HG02610 (cell line): ENCODE results near the gene LUC7L.
"Not testable (repeated sequence)": the region's sequence is repeated elsewhere in the genome, so short reads cannot be mapped to it uniquely, and the experiment has no call there.

Experiments used
- ATAC-seq: cut with Tn5 transposase; IDR thresholded peaks from one replicate; pipeline ENCODE4 v1.9.1; 2021; ENCODE audit warnings: mild to moderate bottlenecking, moderate library complexity; ENCODE audit not compliant: unreplicated experiment

LUC7L gene

DNA sequence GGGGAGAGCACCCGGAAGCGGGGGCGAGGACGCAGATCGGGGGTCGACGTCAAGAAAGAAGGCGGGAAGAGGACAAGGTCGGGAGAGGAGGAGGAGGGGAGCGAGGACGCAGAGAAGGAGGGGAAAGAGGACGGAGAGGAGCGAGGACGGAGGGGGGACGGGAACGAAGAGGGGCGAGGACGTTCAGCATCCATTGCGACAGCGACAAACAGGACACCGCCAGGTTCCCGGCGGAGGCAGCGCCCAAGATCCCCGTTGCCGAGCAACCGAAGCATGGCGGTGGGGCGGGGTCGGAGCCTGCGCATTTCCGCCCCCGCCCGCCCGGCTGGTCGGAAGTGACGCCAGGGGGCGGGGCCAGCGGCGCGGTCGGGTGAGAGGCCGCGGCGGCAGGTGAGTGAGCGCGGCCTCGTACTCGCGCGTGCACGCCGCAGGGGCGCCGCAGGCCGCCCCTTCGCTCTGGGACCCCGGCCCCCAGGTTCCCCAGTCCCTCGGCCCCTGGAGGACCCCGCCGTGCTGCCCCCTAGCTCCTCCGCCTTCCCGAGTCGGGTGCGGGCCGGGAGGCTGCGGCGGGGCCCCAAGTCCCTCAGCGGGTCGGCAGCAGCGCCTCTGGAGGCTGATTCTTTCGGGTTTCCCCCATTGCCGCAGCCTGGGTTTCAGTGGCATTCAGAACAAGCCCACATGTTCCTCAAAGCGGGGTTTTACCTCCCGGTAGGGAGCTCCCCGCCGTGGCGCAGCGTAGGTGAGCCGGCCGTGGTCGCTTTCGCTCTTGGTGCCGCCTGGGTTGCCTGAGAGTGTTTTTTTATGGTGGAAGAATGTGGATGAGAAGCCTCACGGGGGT, 5.4 kb upstream of the LUC7L start, which contains the start of gene FAM234A:
FAM234A (plus strand) TSS at position 354 of the 838 bp plus-strand sequence. CDS start 19,593 bp downstream, outside the sequence.
- peak; percentile 80 for ATAC-seq

DNA sequence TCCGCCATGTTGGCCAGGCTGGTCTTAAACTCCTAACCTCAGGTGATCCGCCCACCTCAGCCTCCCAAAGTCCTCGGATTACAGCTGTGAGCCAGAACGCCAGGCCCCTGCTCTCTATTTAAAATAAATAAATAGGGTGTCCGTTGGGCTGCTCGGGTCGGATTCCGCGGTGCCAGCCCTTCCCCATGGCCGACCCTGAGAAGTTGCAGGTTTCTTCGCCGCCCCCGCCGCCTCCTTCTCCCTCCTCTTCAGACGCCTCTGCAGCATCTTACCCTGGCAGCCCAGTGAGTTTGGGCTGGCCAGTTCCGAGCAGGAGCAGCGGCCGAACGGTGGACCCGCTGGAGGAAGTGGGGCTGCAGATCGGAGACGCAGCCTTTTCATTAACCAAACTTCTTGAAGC, 1.7 kb upstream of the LUC7L start:
- no peak for ATAC-seq

DNA sequence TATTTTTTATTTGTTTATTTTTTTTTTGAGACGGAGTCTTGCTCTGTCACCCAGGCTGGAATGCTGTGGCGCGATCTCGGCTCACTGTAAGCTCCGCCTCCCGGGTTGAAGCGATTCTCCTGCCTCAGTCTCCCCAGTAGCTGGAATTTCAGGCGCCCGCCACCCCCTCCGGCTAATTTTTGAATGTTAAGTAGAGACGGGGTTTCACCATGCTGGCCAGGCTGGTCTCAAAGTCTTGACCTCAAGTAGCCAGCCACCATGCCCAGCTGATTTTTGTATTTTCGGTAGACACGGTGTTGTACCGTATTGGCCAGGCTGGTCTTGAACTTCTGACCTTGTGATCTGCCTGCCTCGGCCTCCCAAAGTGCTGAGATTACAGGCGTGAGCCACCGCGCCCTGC, 1.1 kb upstream of the LUC7L start:
- not testable (repeated sequence) for ATAC-seq

DNA sequence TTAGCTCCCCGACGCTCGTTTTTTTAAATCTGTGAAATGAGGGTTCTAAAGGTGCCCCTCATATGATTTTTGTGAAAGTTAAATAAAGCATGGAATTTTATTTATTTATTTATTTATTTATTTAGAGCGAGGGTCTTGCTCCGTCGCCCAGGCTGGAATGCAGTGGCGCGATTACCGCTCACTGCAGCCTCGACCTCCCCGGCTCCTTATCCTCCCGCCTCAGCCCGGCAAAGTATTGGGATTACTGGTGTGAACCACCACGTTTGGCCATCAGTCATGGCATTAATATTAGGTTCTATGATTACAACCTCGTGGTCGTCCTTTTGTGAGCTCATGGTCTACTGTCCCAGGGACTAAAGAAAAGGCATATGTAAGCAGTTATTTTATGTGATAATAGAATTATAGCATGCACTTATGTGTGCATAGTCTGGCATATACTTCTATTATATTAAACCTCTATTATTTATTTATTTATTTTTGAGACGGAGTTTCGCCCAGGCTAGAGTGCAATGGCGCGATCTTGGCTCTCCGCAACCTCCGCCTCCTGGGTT, 557 bp upstream of the LUC7L start:
- no peak for ATAC-seq

DNA sequence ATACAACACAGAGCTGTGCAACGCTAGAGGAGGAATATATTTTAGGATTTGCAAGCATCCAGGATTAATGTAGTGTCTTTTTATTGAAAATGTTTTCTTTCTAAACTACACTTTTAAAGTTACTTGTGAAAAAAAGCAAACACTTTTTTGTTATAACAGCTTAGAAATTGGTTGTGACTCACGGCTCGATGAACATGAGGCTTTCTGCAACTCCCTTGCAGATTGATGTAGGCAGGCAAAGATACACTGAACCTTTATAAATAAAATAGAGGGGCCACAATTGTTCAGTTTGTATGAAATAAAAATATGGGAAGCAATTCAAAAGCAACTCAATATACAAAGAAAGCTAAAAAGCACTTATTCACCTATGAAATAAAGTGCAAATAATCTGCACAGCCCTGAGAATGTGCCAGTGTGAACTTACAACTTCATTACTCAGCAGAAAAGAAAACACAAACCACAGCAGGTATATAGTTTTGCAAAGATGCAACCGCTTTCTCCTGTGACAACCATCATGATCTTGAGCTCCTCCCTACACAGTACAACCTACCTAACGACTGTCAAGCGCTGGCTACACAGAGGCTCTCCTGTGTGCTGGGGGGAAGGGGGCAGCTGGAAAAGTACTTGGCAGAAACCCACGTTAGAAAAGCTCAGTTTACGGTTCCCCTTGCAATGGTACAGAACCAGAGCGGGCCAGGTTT, 948 bp downstream of the LUC7L start:
- no peak for ATAC-seq

DNA sequence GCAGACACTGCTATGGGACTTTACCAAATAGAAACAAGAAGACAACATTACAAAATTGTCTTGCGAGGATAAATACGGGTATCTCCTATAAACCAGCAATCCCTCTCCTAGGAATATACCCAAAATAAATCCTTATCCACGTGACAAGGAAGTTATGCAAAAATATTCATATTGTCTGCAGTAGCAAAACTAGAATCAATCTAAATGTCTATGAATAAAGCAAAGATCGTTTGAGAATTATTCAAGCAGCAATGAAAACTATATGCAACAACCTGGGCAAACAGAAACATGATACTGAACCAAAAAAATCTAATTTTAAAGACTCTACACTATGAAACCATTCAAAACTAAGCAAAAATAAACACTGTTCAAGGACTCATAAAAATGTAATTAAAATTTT, 9.2 kb downstream of the LUC7L start:
- no peak for ATAC-seq

DNA sequence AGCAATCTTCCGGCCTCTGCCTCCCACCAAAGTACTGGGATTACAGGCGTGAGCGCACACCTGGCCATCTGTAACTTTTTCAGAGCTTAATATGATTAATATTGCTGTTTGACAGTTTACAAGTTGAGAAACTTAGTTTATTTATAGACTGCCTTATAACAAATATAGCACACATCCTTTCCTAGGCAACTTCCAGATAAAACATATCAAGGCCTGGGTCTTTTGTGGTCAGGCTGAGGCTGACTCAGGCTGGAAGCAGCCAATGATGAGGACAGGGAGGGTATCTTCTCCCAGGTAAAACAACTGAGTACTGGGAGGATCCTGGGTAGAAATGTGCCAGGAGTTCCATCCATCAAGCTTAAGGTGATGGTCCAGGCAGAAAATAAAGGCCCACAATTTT, 16.2 kb downstream of the LUC7L start:
- ATAC-seq: no peak

DNA sequence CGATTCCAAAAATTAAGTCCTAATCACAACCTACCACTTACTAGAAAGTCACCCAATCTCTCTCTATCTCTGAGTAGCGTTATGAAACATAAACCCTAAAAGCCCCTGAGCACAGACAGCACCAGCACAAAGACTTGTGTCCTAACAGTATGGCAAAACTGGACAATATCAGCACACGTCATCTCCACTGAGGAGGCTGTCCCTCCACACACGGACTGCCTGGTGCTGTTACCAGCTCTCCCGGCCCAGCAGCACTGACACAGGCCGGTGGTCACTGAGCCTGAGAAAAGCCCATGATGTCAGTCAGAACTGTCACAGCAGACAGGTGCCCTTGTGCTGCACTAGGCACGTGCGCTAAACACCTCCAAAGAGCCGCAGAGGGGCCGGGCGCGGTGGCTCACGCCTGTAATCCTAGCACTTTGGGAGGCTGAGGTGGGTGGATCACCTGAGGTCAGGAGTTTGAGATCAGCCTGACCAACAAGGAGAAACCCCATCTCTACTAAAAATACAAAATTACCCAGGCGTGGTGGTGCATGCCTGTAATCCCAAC, 17.5 kb downstream of the LUC7L start:
- not testable (repeated sequence) for ATAC-seq

DNA sequence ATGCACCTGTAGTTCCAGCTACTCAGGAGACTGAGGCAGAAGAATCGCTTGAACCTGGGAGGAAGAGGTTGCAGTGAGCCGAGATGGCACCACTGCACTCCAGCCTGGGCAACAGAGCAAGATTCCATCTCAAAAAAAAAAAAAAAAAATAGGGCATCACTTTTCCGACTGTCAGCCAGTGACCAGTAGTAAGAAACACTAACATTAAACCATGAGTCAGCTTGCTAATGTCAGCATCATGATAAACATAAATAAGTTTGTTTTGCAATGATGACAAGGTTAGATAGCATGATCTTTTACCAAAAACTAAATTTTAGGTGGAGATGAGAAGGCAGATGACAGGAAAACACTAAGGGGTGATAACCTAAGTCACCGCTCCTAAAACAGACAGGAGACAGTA, 19.9 kb downstream of the LUC7L start:
- ATAC-seq: not testable (repeated sequence)

DNA sequence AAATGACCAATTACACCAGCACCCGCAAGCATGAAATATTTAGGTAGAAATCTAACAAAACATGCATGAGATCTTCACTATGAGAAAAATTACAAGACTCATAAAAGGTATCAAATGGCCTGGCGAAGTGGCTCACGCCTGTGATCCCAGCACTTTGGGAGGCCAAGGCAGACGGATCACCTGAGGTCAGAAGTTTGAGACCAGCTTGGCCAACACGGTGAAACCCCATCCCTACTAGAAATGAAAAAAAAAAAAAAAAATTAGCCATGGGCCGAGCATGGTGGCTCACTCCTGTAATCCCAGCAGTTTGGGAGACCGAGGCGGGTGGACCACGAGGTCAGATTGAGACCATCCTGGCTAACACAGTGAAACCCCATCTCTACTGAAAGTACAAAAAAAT, 25.2 kb downstream of the LUC7L start:
- not testable (repeated sequence) for ATAC-seq

DNA sequence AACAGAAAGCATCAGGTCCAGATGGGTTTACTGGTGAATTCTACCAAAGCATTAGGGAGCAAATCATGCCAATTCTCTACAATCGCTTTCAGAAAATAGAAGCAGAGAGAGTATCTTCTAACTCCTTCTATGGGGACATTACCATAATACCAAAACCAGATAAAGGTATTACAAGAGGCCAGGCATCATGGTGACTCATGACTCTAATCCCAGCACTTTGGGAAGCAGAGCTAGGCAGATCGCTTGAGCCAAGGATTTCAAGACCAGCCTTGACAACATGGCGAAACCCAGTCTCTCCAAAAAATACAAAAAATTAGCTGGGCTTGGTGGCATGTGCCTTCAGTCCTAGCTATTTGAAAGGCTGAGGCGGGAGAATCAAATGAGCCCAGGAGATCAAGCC, 26.0 kb downstream of the LUC7L start:
- no peak for ATAC-seq

DNA sequence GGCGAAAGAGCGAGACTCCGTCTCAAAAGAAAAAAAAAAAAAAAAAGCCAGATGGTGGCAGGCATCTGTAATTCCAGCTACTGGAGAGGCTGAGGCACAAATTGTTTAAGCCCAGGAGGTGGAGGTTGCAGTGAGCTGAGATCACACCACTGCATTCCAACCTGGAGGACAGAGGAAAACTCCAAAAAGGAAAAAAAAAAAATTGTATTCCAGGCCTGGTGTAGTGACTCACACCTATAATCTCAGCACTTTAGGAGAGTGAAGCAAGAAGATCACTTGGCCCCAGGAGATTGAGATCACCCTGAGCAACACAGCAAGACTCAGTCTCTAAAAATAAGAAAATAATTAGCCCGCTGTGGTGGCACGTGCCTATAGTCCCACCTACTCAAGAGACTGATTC, 28.9 kb downstream of the LUC7L start:
- ATAC-seq: no peak

DNA sequence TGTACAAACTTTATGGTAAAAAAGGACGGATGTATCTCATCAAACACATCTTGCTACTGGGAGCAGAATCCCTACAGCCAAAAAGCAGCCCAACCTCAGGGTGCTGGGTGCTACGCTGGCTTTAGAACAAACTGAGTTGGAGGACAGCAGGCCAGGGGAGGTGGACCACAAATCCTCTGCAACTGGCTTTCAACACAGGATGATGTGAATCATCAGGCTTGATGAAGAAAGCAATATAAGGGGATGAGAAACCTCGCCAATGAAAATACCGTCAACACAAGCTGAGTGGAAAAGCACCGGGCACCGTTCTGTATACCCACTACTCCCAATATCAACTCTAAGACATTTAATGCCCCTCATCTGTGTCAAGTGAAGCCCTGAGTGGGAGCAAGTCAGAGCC, 34.7 kb downstream of the LUC7L start:
- ATAC-seq: no peak

DNA sequence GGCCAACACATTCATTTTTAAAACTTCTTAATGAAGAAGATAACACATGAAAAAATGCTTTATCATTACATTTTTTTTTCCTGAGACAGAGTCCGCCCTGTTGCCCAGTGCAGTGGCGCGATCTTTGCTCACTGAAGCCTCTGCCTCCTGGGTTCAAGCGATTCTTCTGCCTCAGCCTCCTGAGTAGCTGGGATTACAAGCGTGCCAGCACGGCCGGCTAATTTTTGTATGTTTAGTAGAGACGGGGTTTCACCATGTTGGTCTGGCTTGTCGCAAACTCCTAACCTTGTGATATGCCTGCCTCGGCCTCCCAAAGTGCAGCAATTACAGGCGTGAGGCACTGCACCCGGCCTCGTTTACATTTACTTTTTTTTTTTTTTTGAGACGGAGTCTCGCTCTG, 35.8 kb downstream of the LUC7L start:
- no peak for ATAC-seq

DNA sequence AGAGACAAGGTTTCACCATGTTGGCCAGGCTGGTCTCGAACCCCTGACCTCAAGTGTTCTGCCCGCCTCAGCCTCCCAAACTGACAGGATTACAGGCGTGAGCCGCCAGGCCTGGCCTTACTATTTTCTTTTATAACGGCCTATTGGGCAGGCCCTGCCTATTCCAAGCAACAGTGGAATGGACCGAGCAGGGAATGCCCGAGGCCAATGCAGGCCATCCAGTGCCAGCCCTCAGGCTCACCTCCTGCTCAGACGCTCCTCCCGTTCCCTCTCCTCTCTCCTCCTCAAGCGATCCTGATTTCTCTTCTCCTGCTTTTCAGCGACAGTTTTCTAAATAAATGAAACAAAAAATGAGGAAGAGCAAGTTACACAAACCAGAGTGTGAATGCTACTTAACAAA, 36.6 kb downstream of the LUC7L start:
- ATAC-seq: no peak

DNA sequence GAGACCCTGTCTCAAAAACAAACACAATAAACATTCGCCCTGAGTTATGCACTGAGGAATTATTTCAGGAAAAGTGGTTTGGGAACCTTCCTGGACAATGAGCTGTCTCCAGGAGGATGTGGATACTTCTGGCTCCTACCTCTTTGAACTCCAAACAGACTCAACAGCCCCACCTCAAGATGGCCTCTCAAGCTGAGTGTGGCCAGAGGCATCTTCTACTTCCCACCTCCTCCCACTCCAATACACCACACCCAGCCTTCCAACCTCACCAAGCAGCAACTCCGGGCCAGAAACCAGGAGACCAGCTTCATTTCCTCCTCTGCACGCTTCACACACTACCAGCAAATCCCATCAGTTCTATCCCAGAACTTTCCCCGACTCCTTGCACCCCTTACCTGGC, 37.4 kb downstream of the LUC7L start:
- no peak for ATAC-seq

DNA sequence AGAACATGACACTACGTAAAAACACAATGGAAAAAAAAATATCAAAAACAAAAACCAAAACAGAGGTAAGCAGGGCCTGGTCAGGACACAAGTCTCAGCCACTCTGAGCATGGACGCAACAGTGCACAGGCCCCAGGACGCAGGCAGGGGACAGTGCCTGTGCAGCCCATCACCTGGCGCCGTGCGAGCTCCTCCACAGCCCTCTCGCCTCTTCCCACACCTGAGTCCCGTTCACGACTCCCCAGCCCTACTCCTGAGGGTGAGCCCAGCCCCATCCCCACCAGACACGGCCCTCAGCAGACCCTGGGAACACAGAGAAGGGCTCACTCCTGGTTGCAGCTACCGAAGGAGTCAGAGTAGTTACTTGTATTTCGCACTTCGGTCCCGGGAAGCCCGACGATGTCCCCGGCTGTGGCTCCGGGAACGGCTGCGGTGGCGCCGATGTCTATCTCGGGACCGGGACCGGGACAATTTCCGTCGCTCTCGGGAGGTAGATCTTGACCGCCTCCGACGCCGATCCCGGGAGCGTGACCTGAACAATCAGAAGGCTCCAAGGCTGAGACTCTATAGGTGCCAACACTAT, 39.6 kb downstream of the LUC7L start:
- ATAC-seq: no peak

DNA sequence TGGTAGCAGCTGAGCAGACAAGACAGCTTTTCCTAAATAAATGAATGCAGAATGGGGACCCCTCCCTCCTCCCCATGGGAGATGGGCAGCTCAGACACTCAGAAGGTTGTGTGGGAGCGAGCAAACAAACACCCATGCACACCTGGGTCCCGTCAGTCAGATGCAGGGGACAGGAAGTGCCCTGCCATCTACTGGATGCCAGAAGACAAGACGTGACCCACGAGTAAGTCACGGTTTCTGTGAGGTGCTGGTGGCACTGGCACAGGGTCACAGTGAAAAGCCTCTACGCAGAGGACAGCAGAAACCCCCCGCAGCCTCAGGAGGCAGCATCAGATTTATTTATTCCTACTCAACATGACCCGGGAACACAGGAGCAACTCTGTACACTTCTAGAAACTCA, 40.6 kb downstream of the LUC7L start:
- no peak for ATAC-seq

DNA sequence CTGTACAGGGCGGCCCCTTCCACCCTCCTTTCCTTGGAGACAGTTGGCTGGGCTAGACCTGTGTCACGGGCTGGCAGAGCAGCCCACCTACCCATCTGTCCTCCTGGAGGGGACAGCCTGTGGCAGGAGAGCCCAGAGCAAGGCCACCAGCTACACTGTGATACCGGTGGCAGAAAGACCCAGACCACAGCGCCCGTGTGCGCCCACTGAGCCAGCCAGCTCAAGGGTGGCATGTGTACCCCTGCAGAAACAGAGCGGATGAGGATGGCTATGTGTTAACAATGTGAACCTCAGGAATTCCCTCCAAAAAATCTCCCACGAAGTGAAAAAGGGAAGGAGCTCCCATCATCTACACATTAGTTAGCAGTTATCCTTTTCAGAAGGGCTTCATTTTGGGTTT, 41.9 kb downstream of the LUC7L start:
- no peak for ATAC-seq

DNA sequence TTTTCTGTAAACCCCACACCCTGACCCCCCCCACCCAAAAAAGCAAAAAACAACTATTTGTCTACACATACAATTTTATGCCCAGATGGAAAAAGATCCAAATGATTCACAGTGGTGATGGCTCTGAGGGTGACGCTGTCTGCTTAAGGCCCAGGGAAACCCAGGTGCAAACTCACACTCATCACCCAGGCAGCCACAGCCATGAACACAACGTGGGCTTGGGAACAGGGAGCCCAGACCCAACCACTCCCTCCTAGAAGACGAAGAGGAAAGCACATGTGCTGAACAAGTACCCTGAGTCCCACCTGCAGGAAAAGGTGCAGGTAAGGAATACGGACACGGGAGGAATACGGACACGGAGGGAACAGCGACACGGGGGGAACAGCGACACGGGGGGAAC, 43.6 kb downstream of the LUC7L start:
- ATAC-seq: no peak

DNA sequence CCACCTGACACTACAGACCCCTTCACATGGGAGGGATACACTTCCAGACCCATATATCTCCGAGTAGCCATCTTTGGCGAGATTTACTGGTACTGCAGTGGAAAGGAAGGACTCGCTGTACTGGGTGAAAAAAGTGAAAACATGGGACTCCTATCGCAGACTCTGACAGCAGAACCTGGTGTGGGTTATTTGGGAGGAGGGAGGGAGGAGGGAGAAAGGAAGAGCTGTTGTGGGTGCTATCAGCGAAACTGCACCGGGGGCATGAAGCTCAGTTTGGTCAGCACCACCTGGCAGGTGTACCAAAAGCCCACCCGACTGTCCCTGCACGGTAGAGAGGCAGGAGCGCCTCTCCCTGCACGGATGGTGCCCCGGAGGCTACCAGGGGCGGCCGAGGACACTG, 44.0 kb downstream of the LUC7L start:
- ATAC-seq: no peak
